ENCODE results near the gene AOX1.

GRCh38 chr2:200669308-200669707 is 83.5 kb downstream of the AOX1 start:
- TF ChIP-seq GATA3 (IDR thresholded peaks at IDR 0.05; ENCODE audit: low read depth, low read length) = no peak
- TF ChIP-seq GATA2 (IDR thresholded peaks at IDR 0.05; ENCODE audit: low read depth, low read length) = no peak
